Mesothelial cell of epicardium (in vitro differentiated cells): Measurements from ENCODE around the gene TPP2. TPM values are rescaled to one million over a fixed set of nuclear protein-coding genes. Genes with fewer than 3 reads are reported as not detected.

ENCODE experiments used
- DNase-seq, 2 experiments: peaks; one replicate each; pipeline ENCODE4 v3.0.0; 2021; ENCODE audit warnings: low spot score in 2 of 2; ENCODE audit not compliant: unreplicated experiment in 2 of 2
- H3K27ac Mint-ChIP-seq: 2 replicates; pipeline ENCODE4 v1.8.0; 2021; ENCODE audit warnings: mixed read lengths
- H3K27me3 Mint-ChIP-seq: 2 replicates; pipeline ENCODE4 v1.8.0; 2021; ENCODE audit warnings: low read depth, mixed read lengths
- H3K36me3 Mint-ChIP-seq: 2 replicates; pipeline ENCODE4 v1.8.0; 2021; ENCODE audit warnings: mixed read lengths
- H3K4me1 Mint-ChIP-seq: 2 replicates; pipeline ENCODE4 v1.8.0; 2021; ENCODE audit warnings: mixed read lengths
- H3K4me3 Mint-ChIP-seq: 2 replicates; pipeline ENCODE4 v1.8.0; 2021; ENCODE audit warnings: mild to moderate bottlenecking, moderate library complexity, mixed read lengths
- H3K9me3 Mint-ChIP-seq: 2 replicates; pipeline ENCODE4 v1.8.0; 2021; ENCODE audit warnings: mixed read lengths
- total RNA-seq: library from RNA; stranded (reverse); gene quantifications from 3 replicates; pipeline ENCODE4 v1.2.1, GENCODE V29; 2021
- TF ChIP-seq, protein P1 (sequence below): fragments of 200-600 bp; sonication (generic); IDR thresholded peaks from one replicate; pipeline ENCODE4 v1.5.0; 2021; ENCODE audit warnings: antibody characterized with exemption; ENCODE audit not compliant: unreplicated experiment

Gene TPP2
- total RNA-seq, 1 donor from 2014 or later, result 54.2 TPM

DNA sequence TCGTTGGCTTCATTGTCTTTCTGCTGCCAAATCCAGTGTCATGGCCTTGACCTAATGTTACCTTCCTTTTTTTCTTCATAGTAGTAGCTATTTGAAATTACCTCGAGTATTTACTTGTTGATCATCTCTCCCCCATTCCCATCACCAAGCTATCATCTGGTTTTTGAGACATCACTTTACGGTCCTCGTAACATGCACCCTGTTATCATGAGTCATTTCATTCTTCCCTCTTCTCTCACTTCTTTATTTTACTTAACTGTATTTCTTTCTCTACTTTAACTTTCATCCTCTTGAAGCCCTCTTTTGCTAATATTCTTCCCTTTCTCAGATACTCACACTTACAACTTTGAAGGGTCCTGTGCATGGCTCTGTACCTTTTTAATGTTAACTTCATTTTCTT lies 31.8 kb downstream of the TPP2 start:
- peaks cover 25% of the 10 kb centered on the region for H3K36me3 Mint-ChIP-seq

DNA sequence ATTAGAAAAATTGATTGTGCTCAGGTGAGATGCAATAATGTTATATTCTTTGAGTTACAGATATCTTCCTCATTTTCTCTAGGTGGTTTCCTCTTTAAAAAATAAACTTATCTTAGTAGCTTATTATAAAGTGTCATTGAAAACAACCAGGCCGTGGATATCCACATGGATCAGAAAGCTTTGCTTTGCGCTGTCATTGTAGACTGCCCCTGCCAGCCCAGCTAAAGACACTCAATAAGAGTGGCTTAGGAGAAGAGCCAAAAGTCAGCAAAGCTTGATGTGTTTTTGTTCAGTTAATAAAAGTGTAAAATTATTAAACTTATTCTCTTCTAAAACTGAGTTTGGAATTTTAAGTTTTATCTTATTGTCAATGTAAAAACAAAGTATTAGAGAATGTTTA lies 34.4 kb downstream of the TPP2 start:
- H3K27ac Mint-ChIP-seq, result no peak overlapping the region
- TF ChIP-seq, protein P1, sequence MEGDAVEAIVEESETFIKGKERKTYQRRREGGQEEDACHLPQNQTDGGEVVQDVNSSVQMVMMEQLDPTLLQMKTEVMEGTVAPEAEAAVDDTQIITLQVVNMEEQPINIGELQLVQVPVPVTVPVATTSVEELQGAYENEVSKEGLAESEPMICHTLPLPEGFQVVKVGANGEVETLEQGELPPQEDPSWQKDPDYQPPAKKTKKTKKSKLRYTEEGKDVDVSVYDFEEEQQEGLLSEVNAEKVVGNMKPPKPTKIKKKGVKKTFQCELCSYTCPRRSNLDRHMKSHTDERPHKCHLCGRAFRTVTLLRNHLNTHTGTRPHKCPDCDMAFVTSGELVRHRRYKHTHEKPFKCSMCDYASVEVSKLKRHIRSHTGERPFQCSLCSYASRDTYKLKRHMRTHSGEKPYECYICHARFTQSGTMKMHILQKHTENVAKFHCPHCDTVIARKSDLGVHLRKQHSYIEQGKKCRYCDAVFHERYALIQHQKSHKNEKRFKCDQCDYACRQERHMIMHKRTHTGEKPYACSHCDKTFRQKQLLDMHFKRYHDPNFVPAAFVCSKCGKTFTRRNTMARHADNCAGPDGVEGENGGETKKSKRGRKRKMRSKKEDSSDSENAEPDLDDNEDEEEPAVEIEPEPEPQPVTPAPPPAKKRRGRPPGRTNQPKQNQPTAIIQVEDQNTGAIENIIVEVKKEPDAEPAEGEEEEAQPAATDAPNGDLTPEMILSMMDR, result no peak
- H3K4me3 Mint-ChIP-seq, result no peak overlapping the region
- no peaks in the 10 kb centered on the region for H3K4me1 Mint-ChIP-seq
- no peak for DNase-seq
- H3K36me3 Mint-ChIP-seq, result peaks cover 34% of the 10 kb centered on the region
- no peaks in the 10 kb centered on the region for H3K27me3 Mint-ChIP-seq
- no peaks in the 10 kb centered on the region for H3K9me3 Mint-ChIP-seq

More for the DNA sequence above, 31.8 kb downstream of the TPP2 start:
- H3K9me3 Mint-ChIP-seq, result no peaks in the 10 kb centered on the region
- H3K27me3 Mint-ChIP-seq, result no peaks in the 10 kb centered on the region
- no peak overlapping the region for H3K27ac Mint-ChIP-seq
- H3K4me1 Mint-ChIP-seq, result no peaks in the 10 kb centered on the region
- no peak overlapping the region for H3K4me3 Mint-ChIP-seq
- TF ChIP-seq, protein P1, result no peak
- no peak for DNase-seq

DNA sequence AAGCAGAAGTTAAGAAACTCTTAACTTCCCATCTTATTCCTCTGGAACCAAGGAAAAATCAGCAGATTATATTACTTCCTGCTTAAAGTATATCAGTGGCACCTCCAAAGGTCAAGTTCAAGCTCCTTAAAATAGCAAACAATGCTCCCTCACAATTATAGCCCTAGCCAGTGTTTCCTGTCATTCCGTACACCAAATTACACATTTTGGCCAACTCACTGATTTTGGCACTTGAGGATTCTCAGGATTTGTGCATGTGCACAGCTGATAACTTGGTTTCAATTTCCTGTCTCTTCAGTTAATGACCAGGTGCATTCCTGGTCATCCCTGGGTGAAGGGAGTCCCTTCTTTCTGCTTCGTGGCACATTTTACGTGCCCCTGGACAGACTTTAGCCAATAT lies 42.0 kb downstream of the TPP2 start:
- H3K4me3 Mint-ChIP-seq, result no peak overlapping the region
- no peak overlapping the region for H3K27ac Mint-ChIP-seq
- H3K36me3 Mint-ChIP-seq, result peaks cover 49% of the 10 kb centered on the region
- no peaks in the 10 kb centered on the region for H3K9me3 Mint-ChIP-seq
- no peak for DNase-seq
- no peaks in the 10 kb centered on the region for H3K4me1 Mint-ChIP-seq
- no peaks in the 10 kb centered on the region for H3K27me3 Mint-ChIP-seq
- TF ChIP-seq, protein P1, result no peak

DNA sequence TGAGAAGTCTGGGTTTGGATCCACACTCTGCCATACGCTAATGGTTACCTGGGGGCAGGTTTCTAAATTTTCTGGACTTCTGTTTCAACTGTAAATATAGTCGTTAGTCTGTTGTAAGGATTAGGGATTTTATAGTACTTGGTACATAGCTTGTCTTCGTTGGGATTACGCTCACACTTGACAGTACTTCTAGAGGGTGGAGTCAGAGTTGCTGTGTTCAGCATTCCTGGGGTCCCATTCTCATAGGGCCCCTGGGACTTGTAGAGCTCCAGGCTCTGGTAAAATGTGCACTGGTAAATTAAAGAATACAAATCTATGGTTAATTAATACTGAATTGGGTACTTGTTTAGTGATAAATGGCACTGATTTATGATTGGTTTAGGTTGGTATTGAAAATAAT lies 45.2 kb downstream of the TPP2 start:
- DNase-seq, result no peak
- no peak overlapping the region for H3K4me3 Mint-ChIP-seq
- H3K36me3 Mint-ChIP-seq, result peaks cover 43% of the 10 kb centered on the region
- H3K27ac Mint-ChIP-seq, result no peak overlapping the region
- no peaks in the 10 kb centered on the region for H3K4me1 Mint-ChIP-seq
- H3K9me3 Mint-ChIP-seq, result no peaks in the 10 kb centered on the region
- H3K27me3 Mint-ChIP-seq, result no peaks in the 10 kb centered on the region
- TF ChIP-seq, protein P1, result no peak

DNA sequence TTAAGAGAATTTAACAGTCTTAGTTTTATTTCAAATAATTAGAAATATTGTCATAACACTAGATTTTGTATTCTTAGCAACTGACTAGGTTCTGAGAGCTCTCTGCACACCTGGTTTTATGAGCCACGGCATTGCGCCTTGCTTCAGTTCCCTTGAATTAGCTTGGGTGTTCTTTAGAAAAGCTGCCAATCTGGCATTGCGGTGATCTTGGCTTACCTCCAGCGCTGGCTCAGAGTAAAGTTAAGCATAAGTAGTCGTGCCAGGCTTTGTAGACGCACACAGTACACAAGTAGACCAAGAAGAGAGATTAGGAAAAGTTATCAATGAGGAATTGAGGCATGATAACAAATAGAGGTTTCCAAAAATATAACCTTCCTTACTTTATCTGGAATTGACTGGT lies 45.7 kb downstream of the TPP2 start:
- no peaks in the 10 kb centered on the region for H3K27me3 Mint-ChIP-seq
- no peak overlapping the region for H3K27ac Mint-ChIP-seq
- H3K9me3 Mint-ChIP-seq, result no peaks in the 10 kb centered on the region
- TF ChIP-seq, protein P1, result no peak
- no peaks in the 10 kb centered on the region for H3K4me1 Mint-ChIP-seq
- peaks cover 43% of the 10 kb centered on the region for H3K36me3 Mint-ChIP-seq
- no peak for DNase-seq
- no peak overlapping the region for H3K4me3 Mint-ChIP-seq

DNA sequence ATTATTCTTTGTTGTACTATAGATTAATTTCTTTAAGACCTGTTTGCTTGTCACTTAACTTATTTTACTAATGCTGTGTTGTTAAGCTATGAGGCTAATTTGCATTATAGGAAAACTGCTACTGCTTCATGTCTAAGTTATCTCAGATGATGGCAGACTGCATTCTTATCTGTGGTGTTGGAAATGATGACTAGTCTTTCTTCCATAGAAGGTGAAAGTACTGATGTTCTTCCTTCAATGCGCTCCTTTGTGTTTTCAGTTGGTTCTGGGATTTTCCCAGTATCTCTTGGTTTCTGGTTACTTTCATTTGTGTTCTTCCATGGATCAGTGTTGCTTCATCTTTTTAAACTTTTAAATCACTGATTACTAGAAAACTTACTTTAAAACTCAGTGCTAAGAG lies 46.9 kb downstream of the TPP2 start:
- H3K27ac Mint-ChIP-seq, result no peak overlapping the region
- no peak overlapping the region for H3K4me3 Mint-ChIP-seq
- H3K4me1 Mint-ChIP-seq, result no peaks in the 10 kb centered on the region
- TF ChIP-seq, protein P1, result no peak
- no peaks in the 10 kb centered on the region for H3K27me3 Mint-ChIP-seq
- H3K9me3 Mint-ChIP-seq, result no peaks in the 10 kb centered on the region
- DNase-seq, result no peak
- H3K36me3 Mint-ChIP-seq, result peaks cover 40% of the 10 kb centered on the region
